Activated CD4-positive, alpha-beta T cell treated with anti-CD3 and anti-CD28 coated beads, Interleukin-2, amount 10 ng/mL, durations not matched to agents 24 days and 14 days (primary cell): Measurements from ENCODE around the gene ARHGEF12. TPM values are rescaled to one million over a fixed set of nuclear protein-coding genes. Genes with fewer than 3 reads are reported as not detected.

Experiments used
- DNase-seq: peaks from one replicate; pipeline ENCODE4 v3.0.0; 2022
- H3K27ac Mint-ChIP-seq: one replicate; pipeline ENCODE4 v1.8.0; 2022; ENCODE audit warnings: mild to moderate bottlenecking, mixed read lengths
- H3K27me3 Mint-ChIP-seq: one replicate; pipeline ENCODE4 v1.8.0; 2022; ENCODE audit warnings: mixed read lengths
- H3K36me3 Mint-ChIP-seq: one replicate; pipeline ENCODE4 v1.8.0; 2022; ENCODE audit warnings: low read depth, mild to moderate bottlenecking, mixed read lengths
- H3K4me1 Mint-ChIP-seq: one replicate; pipeline ENCODE4 v1.8.0; 2021; ENCODE audit warnings: mixed read lengths
- H3K4me3 Mint-ChIP-seq: one replicate; pipeline ENCODE4 v1.8.0; 2022; ENCODE audit warnings: mild to moderate bottlenecking, moderate library complexity, mixed read lengths
- H3K9me3 Mint-ChIP-seq: one replicate; pipeline ENCODE4 v1.8.0; 2021; ENCODE audit warnings: mixed read lengths
- intact Hi-C: fragments of 100-400 bp; cut with micrococcal nuclease; formaldehyde crosslinking; loops from one replicate; pipeline ENCODE4 v1.15.1; 2023
- total RNA-seq: library from RNA; stranded (reverse); gene quantifications from 2 replicates; pipeline ENCODE4 v1.2.3, GENCODE V29; 2022

ARHGEF12 gene
- total RNA-seq, 1 donor from 2014 or later, result 20.3 TPM

GRCh38 chr11:120455487-120455886 lies 119.3 kb downstream of the ARHGEF12 start:
- Mint-ChIP-seq H3K27ac (no peak overlapping the region), H3K4me3 (no peak overlapping the region), H3K4me1 (no peaks in the 10 kb centered on the region), H3K27me3 (no peaks in the 10 kb centered on the region), H3K9me3 (no peaks in the 10 kb centered on the region), H3K36me3 (peaks cover 13% of the 10 kb centered on the region)
- no peak for DNase-seq
- intact Hi-C loops, result no loop called here

- intact Hi-C loops, result no loop called here
- no peak overlapping the region for H3K4me3 Mint-ChIP-seq
- no peak overlapping the region for H3K27ac Mint-ChIP-seq
- H3K4me1 Mint-ChIP-seq, result no peaks in the 10 kb centered on the region
- H3K36me3 Mint-ChIP-seq, result peaks cover 15% of the 10 kb centered on the region
- H3K27me3 Mint-ChIP-seq, result no peaks in the 10 kb centered on the region
- no peak for DNase-seq
- no peaks in the 10 kb centered on the region for H3K9me3 Mint-ChIP-seq
These were observed 121.8 kb downstream of the ARHGEF12 start for GRCh38 chr11:120457996-120458395.

- no peak for DNase-seq
- H3K9me3 Mint-ChIP-seq, result no peaks in the 10 kb centered on the region
- H3K27ac Mint-ChIP-seq, result no peak overlapping the region
- H3K4me1 Mint-ChIP-seq, result no peaks in the 10 kb centered on the region
- no peaks in the 10 kb centered on the region for H3K27me3 Mint-ChIP-seq
- H3K36me3 Mint-ChIP-seq, result peaks cover 16% of the 10 kb centered on the region
- intact Hi-C loops, result no loop called here
- H3K4me3 Mint-ChIP-seq, result no peak overlapping the region
These were observed 126.6 kb downstream of the ARHGEF12 start for GRCh38 chr11:120462825-120463224.

- DNase-seq, result no peak
- no peaks in the 10 kb centered on the region for H3K9me3 Mint-ChIP-seq
- no peaks in the 10 kb centered on the region for H3K4me1 Mint-ChIP-seq
- no peak overlapping the region for H3K27ac Mint-ChIP-seq
- H3K4me3 Mint-ChIP-seq, result no peak overlapping the region
- H3K36me3 Mint-ChIP-seq, result peaks cover 10% of the 10 kb centered on the region
- H3K27me3 Mint-ChIP-seq, result no peaks in the 10 kb centered on the region
- intact Hi-C loops, result no loop called here
These were observed 129.8 kb downstream of the ARHGEF12 start for GRCh38 chr11:120465921-120466534.

GRCh38 chr11:120467627-120468026 lies 131.4 kb downstream of the ARHGEF12 start:
- Mint-ChIP-seq H3K36me3 (peaks cover 3% of the 10 kb centered on the region), H3K27me3 (no peaks in the 10 kb centered on the region), H3K4me1 (no peaks in the 10 kb centered on the region), H3K4me3 (no peak overlapping the region), H3K27ac (no peak overlapping the region), H3K9me3 (no peaks in the 10 kb centered on the region)
- intact Hi-C loops, result no loop called here
- DNase-seq, result no peak

GRCh38 chr11:120471131-120471530 lies 134.9 kb downstream of the ARHGEF12 start:
- Mint-ChIP-seq H3K27ac (no peak overlapping the region), H3K36me3 (no peaks in the 10 kb centered on the region), H3K4me1 (no peaks in the 10 kb centered on the region), H3K27me3 (no peaks in the 10 kb centered on the region), H3K4me3 (no peak overlapping the region), H3K9me3 (no peaks in the 10 kb centered on the region)
- intact Hi-C loops, result no loop called here
- no peak for DNase-seq

GRCh38 chr11:120471994-120472393 lies 135.8 kb downstream of the ARHGEF12 start:
- Mint-ChIP-seq H3K27ac (no peak overlapping the region), H3K9me3 (no peaks in the 10 kb centered on the region), H3K4me1 (no peaks in the 10 kb centered on the region), H3K27me3 (no peaks in the 10 kb centered on the region), H3K4me3 (no peak overlapping the region), H3K36me3 (peaks cover 3% of the 10 kb centered on the region)
- intact Hi-C loops, result no loop called here
- DNase-seq, result no peak

- no peak overlapping the region for H3K27ac Mint-ChIP-seq
- peaks cover under 1% of the 10 kb centered on the region for H3K4me1 Mint-ChIP-seq
- DNase-seq, result no peak
- intact Hi-C loops, result no loop called here
- no peak overlapping the region for H3K4me3 Mint-ChIP-seq
- no peaks in the 10 kb centered on the region for H3K27me3 Mint-ChIP-seq
- no peaks in the 10 kb centered on the region for H3K9me3 Mint-ChIP-seq
- peaks cover 6% of the 10 kb centered on the region for H3K36me3 Mint-ChIP-seq
These were observed 137.3 kb downstream of the ARHGEF12 start for GRCh38 chr11:120473503-120473902.

GRCh38 chr11:120482149-120482548 lies 145.9 kb downstream of the ARHGEF12 start:
- intact Hi-C loops, result no loop called here
- Mint-ChIP-seq H3K9me3 (no peaks in the 10 kb centered on the region), H3K36me3 (peaks cover 6% of the 10 kb centered on the region), H3K4me1 (peaks cover 8% of the 10 kb centered on the region), H3K27ac (no peak overlapping the region), H3K4me3 (no peak overlapping the region), H3K27me3 (no peaks in the 10 kb centered on the region)
- no peak for DNase-seq

GRCh38 chr11:120484722-120485121 lies 148.5 kb downstream of the ARHGEF12 start:
- intact Hi-C loops, result no loop called here
- no peak overlapping the region for H3K4me3 Mint-ChIP-seq

GRCh38 chr11:120486138-120486537 lies 149.9 kb downstream of the ARHGEF12 start:
- Mint-ChIP-seq H3K4me1 (no peaks in the 10 kb centered on the region), H3K27me3 (no peaks in the 10 kb centered on the region), H3K27ac (no peak overlapping the region), H3K4me3 (no peak overlapping the region), H3K9me3 (no peaks in the 10 kb centered on the region), H3K36me3 (peaks cover 4% of the 10 kb centered on the region)
- intact Hi-C loops, result no loop called here
- no peak for DNase-seq

More at GRCh38 chr11:120484722-120485121, 148.5 kb downstream of the ARHGEF12 start:
- Mint-ChIP-seq H3K4me1 (peaks cover 2% of the 10 kb centered on the region), H3K9me3 (no peaks in the 10 kb centered on the region), H3K27me3 (no peaks in the 10 kb centered on the region), H3K36me3 (peaks cover 4% of the 10 kb centered on the region), H3K27ac (no peak overlapping the region)
- DNase-seq, result no peak

GRCh38 chr11:120489799-120490198 lies 153.6 kb downstream of the ARHGEF12 start:
- no peak for DNase-seq
- Mint-ChIP-seq H3K4me3 (no peak overlapping the region), H3K27ac (no peak overlapping the region), H3K27me3 (peaks cover 2% of the 10 kb centered on the region), H3K36me3 (no peaks in the 10 kb centered on the region), H3K4me1 (no peaks in the 10 kb centered on the region), H3K9me3 (no peaks in the 10 kb centered on the region)
- intact Hi-C loops, result no loop called here

GRCh38 chr11:120492486-120492885 lies 156.3 kb downstream of the ARHGEF12 start:
- Mint-ChIP-seq H3K27me3 (peaks cover 4% of the 10 kb centered on the region), H3K9me3 (no peaks in the 10 kb centered on the region), H3K4me3 (no peak overlapping the region), H3K4me1 (no peaks in the 10 kb centered on the region), H3K36me3 (no peaks in the 10 kb centered on the region), H3K27ac (no peak overlapping the region)
- intact Hi-C loops, result no loop called here
- no peak for DNase-seq

- Mint-ChIP-seq H3K27ac (no peak overlapping the region), H3K9me3 (no peaks in the 10 kb centered on the region), H3K4me1 (no peaks in the 10 kb centered on the region), H3K36me3 (no peaks in the 10 kb centered on the region), H3K4me3 (no peak overlapping the region), H3K27me3 (peaks cover 12% of the 10 kb centered on the region)
- intact Hi-C loops, result no loop called here
- DNase-seq, result no peak
These were observed 158.4 kb downstream of the ARHGEF12 start for GRCh38 chr11:120494595-120494994.

- Mint-ChIP-seq H3K4me1 (no peaks in the 10 kb centered on the region), H3K4me3 (no peak overlapping the region), H3K27ac (no peak overlapping the region), H3K36me3 (no peaks in the 10 kb centered on the region), H3K27me3 (peaks cover 35% of the 10 kb centered on the region), H3K9me3 (no peaks in the 10 kb centered on the region)
- no peak for DNase-seq
- intact Hi-C loops, result no loop called here
These were observed 162.9 kb downstream of the ARHGEF12 start for GRCh38 chr11:120499088-120499487.
